HL-60 (cell line): ENCODE measurements around the gene ZBTB46.

Experiments
- GABPA ChIP-seq: IDR thresholded peaks from 2 replicates; pipeline ENCODE4 v1.6.1; 2012; ENCODE audit warnings: low read depth
- POLR2AphosphoS5 ChIP-seq: IDR thresholded peaks from 2 replicates; pipeline ENCODE4 v1.6.1; 2012; ENCODE audit warnings: low read depth
- TF ChIP-seq, protein P1 (sequence below): IDR thresholded peaks from one replicate; pipeline ENCODE4 v1.5.1; 2011; ENCODE audit warnings: low read length, control low read depth, inconsistent platforms; ENCODE audit not compliant: insufficient read depth

DNA sequence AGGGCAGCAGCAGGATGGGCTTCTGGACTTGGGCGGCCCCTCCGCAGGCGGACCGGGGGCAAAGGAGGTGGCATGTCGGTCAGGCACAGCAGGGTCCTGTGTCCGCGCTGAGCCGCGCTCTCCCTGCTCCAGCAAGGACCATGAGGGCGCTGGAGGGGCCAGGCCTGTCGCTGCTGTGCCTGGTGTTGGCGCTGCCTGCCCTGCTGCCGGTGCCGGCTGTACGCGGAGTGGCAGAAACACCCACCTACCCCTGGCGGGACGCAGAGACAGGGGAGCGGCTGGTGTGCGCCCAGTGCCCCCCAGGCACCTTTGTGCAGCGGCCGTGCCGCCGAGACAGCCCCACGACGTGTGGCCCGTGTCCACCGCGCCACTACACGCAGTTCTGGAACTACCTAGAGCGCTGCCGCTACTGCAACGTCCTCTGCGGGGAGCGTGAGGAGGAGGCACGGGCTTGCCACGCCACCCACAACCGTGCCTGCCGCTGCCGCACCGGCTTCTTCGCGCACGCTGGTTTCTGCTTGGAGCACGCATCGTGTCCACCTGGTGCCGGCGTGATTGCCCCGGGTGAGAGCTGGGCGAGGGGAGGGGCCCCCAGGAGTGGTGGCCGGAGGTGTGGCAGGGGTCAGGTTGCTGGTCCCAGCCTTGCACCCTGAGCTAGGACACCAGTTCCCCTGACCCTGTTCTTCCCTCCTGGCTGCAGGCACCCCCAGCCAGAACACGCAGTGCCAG is 134.3 kb downstream of the ZBTB46 start, which contains the start of gene TNFRSF6B:
- TF ChIP-seq, protein P1, sequence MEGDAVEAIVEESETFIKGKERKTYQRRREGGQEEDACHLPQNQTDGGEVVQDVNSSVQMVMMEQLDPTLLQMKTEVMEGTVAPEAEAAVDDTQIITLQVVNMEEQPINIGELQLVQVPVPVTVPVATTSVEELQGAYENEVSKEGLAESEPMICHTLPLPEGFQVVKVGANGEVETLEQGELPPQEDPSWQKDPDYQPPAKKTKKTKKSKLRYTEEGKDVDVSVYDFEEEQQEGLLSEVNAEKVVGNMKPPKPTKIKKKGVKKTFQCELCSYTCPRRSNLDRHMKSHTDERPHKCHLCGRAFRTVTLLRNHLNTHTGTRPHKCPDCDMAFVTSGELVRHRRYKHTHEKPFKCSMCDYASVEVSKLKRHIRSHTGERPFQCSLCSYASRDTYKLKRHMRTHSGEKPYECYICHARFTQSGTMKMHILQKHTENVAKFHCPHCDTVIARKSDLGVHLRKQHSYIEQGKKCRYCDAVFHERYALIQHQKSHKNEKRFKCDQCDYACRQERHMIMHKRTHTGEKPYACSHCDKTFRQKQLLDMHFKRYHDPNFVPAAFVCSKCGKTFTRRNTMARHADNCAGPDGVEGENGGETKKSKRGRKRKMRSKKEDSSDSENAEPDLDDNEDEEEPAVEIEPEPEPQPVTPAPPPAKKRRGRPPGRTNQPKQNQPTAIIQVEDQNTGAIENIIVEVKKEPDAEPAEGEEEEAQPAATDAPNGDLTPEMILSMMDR, result no peak
- TF ChIP-seq GABPA (no peak), POLR2AphosphoS5 (0 out of 2 replicates have a peak, but pooled peaks have one; percentile 13)
